Left ventricle myocardium inferior (tissue), 1 donor: Measurements from ENCODE around the gene CCDC12. TPM values are rescaled to one million over a fixed set of nuclear protein-coding genes. Genes with fewer than 3 reads are reported as not detected.

ENCODE experiments used
- DNase-seq: peaks from one replicate; pipeline ENCODE4 v3.0.0-alpha.2; 2020
- H3K27ac ChIP-seq: fragments of 200-600 bp; replicated peaks from 2 replicates; pipeline ENCODE4 v1.8.0; 2021
- H3K27me3 ChIP-seq: fragments of 200-600 bp; 2 replicates; pipeline ENCODE4 v1.8.0; 2021; ENCODE audit warnings: low read depth
- H3K36me3 ChIP-seq: fragments of 200-600 bp; 2 replicates; pipeline ENCODE4 v1.8.0; 2021
- H3K4me1 ChIP-seq: fragments of 200-600 bp; 2 replicates; pipeline ENCODE4 v1.8.0; 2021
- H3K4me3 ChIP-seq: fragments of 200-600 bp; 2 replicates; pipeline ENCODE4 v1.8.0; 2021; ENCODE audit warnings: mild to moderate bottlenecking, moderate library complexity
- H3K9me3 ChIP-seq: fragments of 200-600 bp; replicated peaks from 2 replicates; pipeline ENCODE4 v1.8.0; 2021
- CTCF ChIP-seq: fragments of 200-600 bp; IDR thresholded peaks from 2 replicates; pipeline ENCODE4 v1.8.0; 2021; ENCODE audit warnings: antibody characterized with exemption, mild to moderate bottlenecking, borderline replicate concordance
- intact Hi-C: fragments of 100-400 bp; cut with micrococcal nuclease; formaldehyde crosslinking; loops from one replicate; pipeline ENCODE4 v1.11.0; 2022
- total RNA-seq: library from RNA; stranded (reverse); fragmentation: NEBNext Ultra II Directional; extraction: Animal tissue kit (Norgen Biotek cat#: 25700); gene quantifications from one replicate; pipeline ENCODE4 v1.2.1, GENCODE V29; 2021
- donor health status: DM: no; HTN: yes; CAD: no; lungs with severe emphysema.

The CCDC12 gene
- total RNA-seq, 1 donor from 2014 or later, result 31.0 TPM

DNA sequence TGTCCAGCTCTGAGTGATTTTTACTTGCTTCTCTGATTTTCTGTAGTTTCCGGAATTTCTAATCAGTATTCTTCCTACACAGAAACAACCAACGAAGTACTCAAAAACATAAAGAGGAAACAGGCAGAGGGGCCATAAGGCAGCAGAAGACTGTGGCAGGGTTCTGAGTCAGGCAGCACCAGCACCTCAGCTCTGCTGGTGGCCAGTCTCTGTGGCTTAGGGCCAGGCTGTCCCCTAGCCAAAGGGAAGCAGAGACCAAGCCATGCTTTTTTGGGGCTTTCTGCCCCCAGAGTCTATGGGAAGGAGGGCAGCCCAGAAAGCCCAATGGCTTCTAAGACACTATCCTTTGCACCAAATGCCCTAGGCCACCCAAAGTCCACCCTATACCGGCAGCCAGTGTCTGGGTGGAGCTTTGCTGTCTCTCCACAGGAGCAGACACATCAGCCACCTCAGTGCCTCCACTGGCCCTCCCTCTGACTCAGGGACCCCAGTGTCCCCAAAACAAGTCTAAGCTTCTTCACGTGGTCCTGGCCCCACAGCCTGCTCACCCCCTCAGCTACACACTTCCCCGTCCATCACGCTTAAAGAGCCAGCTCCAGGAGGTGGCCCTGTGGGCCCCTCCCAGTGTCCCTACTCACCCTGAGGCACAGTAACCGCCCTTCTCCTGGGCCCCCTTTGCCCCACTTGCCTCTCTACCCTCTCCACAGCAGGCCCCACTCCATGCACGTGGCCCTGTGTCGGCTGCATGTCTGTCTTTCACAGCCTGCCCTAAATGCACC, 46.2 kb downstream of the CCDC12 start:
- no peak for DNase-seq
- Histone ChIP-seq H3K9me3 (no peaks in the 10 kb centered on the region), H3K36me3 (peaks cover 2% of the 10 kb centered on the region), H3K4me1 (peaks cover 100% of the 10 kb centered on the region), H3K27ac (peak overlapping the region; percentile 90), H3K27me3 (no peaks in the 10 kb centered on the region), H3K4me3 (no peak overlapping the region)
- intact Hi-C loops, result no loop called here
- no peak for TF ChIP-seq CTCF

GRCh38 chr3:46929324-46929723, 47.2 kb downstream of the CCDC12 start:
- Histone ChIP-seq H3K27me3 (no peaks in the 10 kb centered on the region), H3K27ac (peak overlapping the region; percentile 90), H3K4me1 (peaks cover 100% of the 10 kb centered on the region), H3K4me3 (no peak overlapping the region), H3K9me3 (no peaks in the 10 kb centered on the region), H3K36me3 (peaks cover 11% of the 10 kb centered on the region)
- TF ChIP-seq CTCF, result no peak
- DNase-seq, result peak; percentile 74
- intact Hi-C loops, result no loop called here

DNA sequence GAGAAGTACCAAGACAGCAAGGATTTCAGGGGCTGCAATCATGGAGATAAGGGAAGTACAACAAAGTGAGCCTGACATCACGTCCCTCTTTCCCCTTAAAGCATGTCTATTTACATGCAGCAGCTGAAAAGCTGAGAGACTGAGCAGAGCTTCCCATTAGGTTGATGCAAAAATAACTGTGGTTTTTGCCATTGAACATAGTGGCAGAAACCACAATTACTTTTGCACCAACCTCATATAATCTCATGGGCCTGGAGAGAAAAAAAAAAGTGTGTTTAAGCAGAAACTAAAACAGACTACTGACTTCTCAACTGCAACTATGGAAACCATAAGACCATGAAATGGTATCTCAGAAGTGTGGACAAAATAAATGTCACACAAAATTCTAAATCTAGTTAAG, 48.3 kb downstream of the CCDC12 start:
- peaks cover 19% of the 10 kb centered on the region for H3K36me3 ChIP-seq
- H3K4me3 ChIP-seq, result no peak overlapping the region
- no peak for TF ChIP-seq CTCF
- DNase-seq, result no peak
- H3K27me3 ChIP-seq, result no peaks in the 10 kb centered on the region
- H3K27ac ChIP-seq, result peak overlapping the region; percentile 90
- no peaks in the 10 kb centered on the region for H3K9me3 ChIP-seq
- intact Hi-C loops, result no loop called here
- H3K4me1 ChIP-seq, result peaks cover 99% of the 10 kb centered on the region

DNA sequence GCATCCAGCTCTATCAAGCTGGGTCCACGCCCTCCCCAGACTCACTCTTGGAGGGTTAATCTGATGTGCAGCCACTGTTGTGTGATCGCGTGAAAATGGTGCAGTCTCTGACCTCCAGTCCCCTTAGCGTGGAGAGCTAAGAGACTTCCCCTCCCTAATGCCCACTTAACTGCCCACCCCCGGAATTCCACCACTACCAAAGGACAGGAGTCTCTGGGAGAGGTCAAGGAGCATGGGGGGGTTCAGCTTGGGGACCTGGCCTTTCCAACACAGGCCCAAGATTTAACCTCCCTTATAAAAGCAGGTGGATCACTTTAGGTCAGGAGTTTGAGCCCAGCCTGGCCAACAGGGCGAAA, 48.8 kb downstream of the CCDC12 start:
- H3K9me3 ChIP-seq, result no peaks in the 10 kb centered on the region
- intact Hi-C loops, result no loop called here
- H3K4me3 ChIP-seq, result no peak overlapping the region
- peaks cover 98% of the 10 kb centered on the region for H3K4me1 ChIP-seq
- DNase-seq, result no peak
- TF ChIP-seq CTCF, result no peak
- peaks cover 25% of the 10 kb centered on the region for H3K36me3 ChIP-seq
- H3K27me3 ChIP-seq, result no peaks in the 10 kb centered on the region
- H3K27ac ChIP-seq, result peak overlapping the region; percentile 90

DNA sequence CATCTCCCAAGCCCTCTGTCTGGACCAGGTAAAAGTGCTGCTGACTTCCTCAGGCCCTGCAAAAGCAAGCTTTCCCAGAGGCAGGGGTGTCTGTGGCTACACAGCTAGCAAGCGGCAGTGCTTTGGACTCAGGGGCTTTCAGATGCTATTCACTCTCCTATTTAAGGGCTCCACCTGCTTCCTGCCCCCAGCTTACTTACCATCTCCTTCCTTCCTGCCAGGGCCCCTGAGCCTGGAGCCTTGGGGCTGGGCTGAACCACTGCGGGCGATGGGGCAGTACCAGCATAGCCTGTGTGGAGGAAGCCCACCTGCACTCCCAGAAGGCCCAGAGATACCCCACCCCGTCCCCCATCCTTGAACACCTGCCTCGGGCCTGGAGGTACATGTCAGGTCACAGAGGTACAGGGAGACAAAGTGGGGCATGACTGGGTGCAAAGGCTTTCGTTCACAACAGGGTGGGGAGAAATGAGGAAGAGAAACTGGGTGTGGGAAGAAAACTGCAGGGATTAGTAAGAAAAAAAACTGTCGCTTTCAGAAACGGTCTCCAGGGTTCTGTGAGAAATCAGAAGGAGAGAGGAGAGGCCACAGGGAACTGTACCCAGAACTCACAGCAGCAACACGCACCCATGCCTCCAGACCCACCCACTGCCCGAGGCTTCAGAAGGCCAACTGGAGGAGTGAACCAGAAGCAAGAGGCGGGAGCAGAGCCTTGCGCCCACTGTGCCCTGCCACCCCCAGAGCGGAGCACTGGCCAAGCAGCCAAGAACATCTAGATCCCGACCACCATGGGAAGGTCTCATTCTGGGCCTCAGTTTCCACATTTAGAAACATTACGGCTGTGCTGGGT, 49.5 kb downstream of the CCDC12 start:
- Histone ChIP-seq H3K4me3 (no peak overlapping the region), H3K4me1 (peaks cover 92% of the 10 kb centered on the region), H3K9me3 (no peaks in the 10 kb centered on the region), H3K27me3 (no peaks in the 10 kb centered on the region), H3K36me3 (peaks cover 31% of the 10 kb centered on the region), H3K27ac (peak overlapping the region; percentile 90)
- TF ChIP-seq CTCF, result no peak
- DNase-seq, result no peak
- intact Hi-C loops, result no loop called here
